Nephron (organoid): ENCODE results near the gene GORAB.

Source experiments
- H3K27ac Mint-ChIP-seq, 3 experiments: 2 replicates each; pipeline ENCODE4 v1.8.0; 2020; ENCODE audit warnings: mixed read lengths in 3 of 3, mild to moderate bottlenecking in 2 of 3, moderate library complexity in 1 of 3
- H3K27me3 Mint-ChIP-seq: 2 replicates; pipeline ENCODE4 v1.8.0; 2021; ENCODE audit warnings: low read depth, mild to moderate bottlenecking, moderate library complexity, mixed read lengths
- H3K36me3 Mint-ChIP-seq: 2 replicates; pipeline ENCODE4 v1.8.0; 2020; ENCODE audit warnings: low read depth, mixed read lengths
- H3K4me1 Mint-ChIP-seq: 2 replicates; pipeline ENCODE4 v1.8.0; 2020; ENCODE audit warnings: mixed read lengths
- H3K4me3 Mint-ChIP-seq, 3 experiments: 2 replicates each; pipeline ENCODE4 v1.8.0; 2020; ENCODE audit warnings: mild to moderate bottlenecking in 3 of 3, mixed read lengths in 3 of 3, moderate library complexity in 2 of 3
- H3K9me3 Mint-ChIP-seq: 2 replicates; pipeline ENCODE4 v1.8.0; 2020; ENCODE audit warnings: mixed read lengths
- TF ChIP-seq, protein P1 (sequence below), 3 experiments: fragments of 200-600 bp; sonication (generic); IDR thresholded peaks; one replicate each; pipeline ENCODE4 v1.5.0; 2021; ENCODE audit warnings: antibody characterized with exemption in 3 of 3; ENCODE audit not compliant: unreplicated experiment in 3 of 3

GORAB gene

DNA sequence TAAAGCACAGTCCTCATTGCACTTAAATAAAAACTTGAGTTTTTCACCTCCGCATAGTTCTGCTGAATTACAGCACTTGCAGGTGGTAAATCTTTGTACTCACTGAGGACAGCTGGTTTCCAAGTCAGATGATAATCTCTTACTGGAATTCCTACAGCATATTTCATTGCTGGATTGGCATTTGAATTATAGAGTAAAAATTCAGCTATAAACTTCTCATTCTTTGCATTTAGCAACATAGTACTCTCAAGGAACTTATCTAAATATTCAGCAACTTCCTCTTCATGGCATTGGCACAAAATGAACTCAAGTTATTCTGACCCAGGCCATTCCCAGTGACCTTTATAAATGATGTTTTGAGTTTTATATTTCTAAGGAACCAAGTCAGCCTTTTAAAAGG is 23.4 kb downstream of the GORAB start:
- peaks cover 16% of the 10 kb centered on the region for H3K4me1 Mint-ChIP-seq
- H3K27ac Mint-ChIP-seq, result peak overlapping the region in 2 of 3 experiments; percentile 5 to 49
- H3K27me3 Mint-ChIP-seq, result no peaks in the 10 kb centered on the region
- peaks cover 11% of the 10 kb centered on the region for H3K9me3 Mint-ChIP-seq
- no peak overlapping the region for H3K4me3 Mint-ChIP-seq
- TF ChIP-seq, protein P1, sequence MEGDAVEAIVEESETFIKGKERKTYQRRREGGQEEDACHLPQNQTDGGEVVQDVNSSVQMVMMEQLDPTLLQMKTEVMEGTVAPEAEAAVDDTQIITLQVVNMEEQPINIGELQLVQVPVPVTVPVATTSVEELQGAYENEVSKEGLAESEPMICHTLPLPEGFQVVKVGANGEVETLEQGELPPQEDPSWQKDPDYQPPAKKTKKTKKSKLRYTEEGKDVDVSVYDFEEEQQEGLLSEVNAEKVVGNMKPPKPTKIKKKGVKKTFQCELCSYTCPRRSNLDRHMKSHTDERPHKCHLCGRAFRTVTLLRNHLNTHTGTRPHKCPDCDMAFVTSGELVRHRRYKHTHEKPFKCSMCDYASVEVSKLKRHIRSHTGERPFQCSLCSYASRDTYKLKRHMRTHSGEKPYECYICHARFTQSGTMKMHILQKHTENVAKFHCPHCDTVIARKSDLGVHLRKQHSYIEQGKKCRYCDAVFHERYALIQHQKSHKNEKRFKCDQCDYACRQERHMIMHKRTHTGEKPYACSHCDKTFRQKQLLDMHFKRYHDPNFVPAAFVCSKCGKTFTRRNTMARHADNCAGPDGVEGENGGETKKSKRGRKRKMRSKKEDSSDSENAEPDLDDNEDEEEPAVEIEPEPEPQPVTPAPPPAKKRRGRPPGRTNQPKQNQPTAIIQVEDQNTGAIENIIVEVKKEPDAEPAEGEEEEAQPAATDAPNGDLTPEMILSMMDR (IDR thresholded peaks at IDR 0.05; ENCODE audit: unreplicated experiment in 3 of 3), result no peak
- peaks cover 31% of the 10 kb centered on the region for H3K36me3 Mint-ChIP-seq

DNA sequence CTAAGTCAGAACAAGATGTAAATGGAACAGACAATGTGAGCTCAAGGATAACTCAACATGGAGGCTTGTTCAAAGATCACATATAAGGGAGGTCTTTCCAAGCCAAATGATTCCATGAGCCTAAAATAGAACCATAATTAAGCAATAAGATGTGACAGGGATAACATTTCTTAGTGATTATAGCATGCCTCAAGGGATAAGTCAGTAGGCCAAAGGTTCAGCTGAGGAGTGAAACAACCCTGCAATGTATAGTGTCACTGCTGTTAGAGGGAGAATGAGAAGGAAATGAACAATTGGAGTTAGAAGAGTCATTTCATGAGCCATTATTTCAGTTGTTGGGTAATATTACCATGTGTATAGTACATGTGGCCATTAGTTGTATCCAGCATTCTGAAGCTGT is 25.0 kb downstream of the GORAB start:
- H3K4me1 Mint-ChIP-seq, result peaks cover 16% of the 10 kb centered on the region
- peaks cover 14% of the 10 kb centered on the region for H3K9me3 Mint-ChIP-seq

DNA sequence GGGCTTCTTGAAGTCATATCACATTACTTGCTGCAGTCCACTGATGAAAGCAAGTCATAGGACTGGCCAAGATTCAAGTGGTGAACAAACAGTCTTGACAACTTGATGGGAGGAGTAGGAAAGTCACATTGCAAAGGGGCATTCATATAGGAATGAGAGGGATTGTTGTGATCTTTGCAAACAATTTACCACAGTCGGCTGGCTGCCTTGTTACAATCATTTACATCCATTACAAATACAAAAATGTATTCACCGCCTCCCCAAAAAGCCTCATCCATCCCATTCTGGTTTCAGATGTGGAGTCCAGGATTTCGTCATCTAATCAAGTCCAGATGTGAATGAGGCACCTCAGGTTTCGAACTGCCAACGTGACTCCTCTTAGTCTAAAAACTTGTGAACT is 26.8 kb downstream of the GORAB start:
- Mint-ChIP-seq H3K27ac (no peak overlapping the region), H3K27me3 (no peaks in the 10 kb centered on the region), H3K36me3 (peaks cover 11% of the 10 kb centered on the region), H3K4me3 (no peak overlapping the region), H3K9me3 (peaks cover 14% of the 10 kb centered on the region), H3K4me1 (peaks cover 32% of the 10 kb centered on the region)
- TF ChIP-seq, protein P1 (IDR thresholded peaks at IDR 0.05; ENCODE audit: unreplicated experiment in 3 of 3), result no peak

More for the DNA sequence above, 25.0 kb downstream of the GORAB start:
- peak overlapping the region in 1 of 3 experiments; percentile 19 for H3K27ac Mint-ChIP-seq
- H3K36me3 Mint-ChIP-seq, result peaks cover 20% of the 10 kb centered on the region
- no peaks in the 10 kb centered on the region for H3K27me3 Mint-ChIP-seq
- no peak overlapping the region for H3K4me3 Mint-ChIP-seq
- TF ChIP-seq, protein P1 (IDR thresholded peaks at IDR 0.05; ENCODE audit: unreplicated experiment in 3 of 3), result no peak

DNA sequence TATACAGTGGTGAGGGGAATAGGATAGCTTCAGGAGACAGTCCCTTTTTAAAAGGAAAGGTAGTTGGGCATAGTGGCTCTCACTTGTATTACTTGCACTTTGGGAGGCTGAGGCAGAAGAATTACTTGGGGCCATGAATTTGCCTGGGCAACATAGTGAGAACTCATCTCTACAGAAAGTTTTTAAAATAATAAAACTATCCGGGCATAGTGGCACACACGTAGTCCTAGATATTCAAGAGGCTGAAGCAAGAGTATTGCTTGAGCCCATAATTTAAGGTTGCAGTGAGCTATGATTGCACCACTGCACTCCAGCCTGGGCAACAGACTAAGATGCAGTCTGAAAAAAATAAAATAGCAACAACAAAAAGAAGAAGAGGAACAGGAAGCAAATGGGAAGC is 27.2 kb downstream of the GORAB start:
- Mint-ChIP-seq H3K27me3 (no peaks in the 10 kb centered on the region), H3K9me3 (peaks cover 14% of the 10 kb centered on the region), H3K27ac (no peak overlapping the region), H3K36me3 (peaks cover 11% of the 10 kb centered on the region), H3K4me3 (no peak overlapping the region), H3K4me1 (peaks cover 36% of the 10 kb centered on the region)
- TF ChIP-seq, protein P1 (IDR thresholded peaks at IDR 0.05; ENCODE audit: unreplicated experiment in 3 of 3), result no peak

DNA sequence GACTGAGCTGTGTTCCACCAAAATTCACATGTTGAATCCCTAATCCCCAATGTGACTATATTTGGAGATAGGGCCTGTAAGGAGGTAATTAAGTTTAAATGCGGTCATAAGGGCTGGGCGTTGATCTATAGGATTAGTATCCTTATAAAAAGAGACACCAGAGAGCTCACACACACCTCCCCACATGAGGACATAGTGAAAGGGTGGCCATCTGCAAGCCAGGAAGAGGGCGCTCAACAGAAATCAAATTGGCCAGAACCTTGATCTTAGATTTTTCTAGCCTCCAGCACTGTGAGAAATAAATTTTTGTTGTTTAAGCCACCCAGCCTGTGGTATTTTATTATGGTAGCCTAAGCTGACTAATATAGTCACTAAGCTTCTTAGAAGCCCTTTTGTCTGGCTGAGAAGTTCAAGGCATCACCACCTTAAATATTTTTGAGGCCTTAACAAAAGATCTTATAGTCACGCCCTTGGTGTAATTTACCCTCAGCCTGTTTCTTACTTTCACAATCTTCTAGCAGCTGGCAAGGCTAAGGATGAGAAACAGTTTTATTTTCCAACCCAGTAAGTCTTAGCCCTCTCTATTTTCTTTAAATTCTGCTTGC is 28.8 kb downstream of the GORAB start:
- Mint-ChIP-seq H3K27ac (no peak overlapping the region), H3K9me3 (peaks cover 14% of the 10 kb centered on the region), H3K4me1 (peaks cover 30% of the 10 kb centered on the region), H3K36me3 (peaks cover 6% of the 10 kb centered on the region), H3K27me3 (no peaks in the 10 kb centered on the region), H3K4me3 (no peak overlapping the region)
- TF ChIP-seq, protein P1 (IDR thresholded peaks at IDR 0.05; ENCODE audit: unreplicated experiment in 3 of 3), result no peak
